NOMO-1 (cell line): ENCODE results near the gene ATXN2.
"Not testable (repeated sequence)": the region's sequence is repeated elsewhere in the genome, so short reads cannot be mapped to it uniquely, and the experiment has no call there.

ENCODE experiments used
- DNase-seq, 2 experiments: peaks; one replicate each; lab custom pipeline; 2025; ENCODE audit not compliant: unreplicated experiment in 2 of 2; lab: John Stamatoyannopoulos, UW

ATXN2 gene, protein sequence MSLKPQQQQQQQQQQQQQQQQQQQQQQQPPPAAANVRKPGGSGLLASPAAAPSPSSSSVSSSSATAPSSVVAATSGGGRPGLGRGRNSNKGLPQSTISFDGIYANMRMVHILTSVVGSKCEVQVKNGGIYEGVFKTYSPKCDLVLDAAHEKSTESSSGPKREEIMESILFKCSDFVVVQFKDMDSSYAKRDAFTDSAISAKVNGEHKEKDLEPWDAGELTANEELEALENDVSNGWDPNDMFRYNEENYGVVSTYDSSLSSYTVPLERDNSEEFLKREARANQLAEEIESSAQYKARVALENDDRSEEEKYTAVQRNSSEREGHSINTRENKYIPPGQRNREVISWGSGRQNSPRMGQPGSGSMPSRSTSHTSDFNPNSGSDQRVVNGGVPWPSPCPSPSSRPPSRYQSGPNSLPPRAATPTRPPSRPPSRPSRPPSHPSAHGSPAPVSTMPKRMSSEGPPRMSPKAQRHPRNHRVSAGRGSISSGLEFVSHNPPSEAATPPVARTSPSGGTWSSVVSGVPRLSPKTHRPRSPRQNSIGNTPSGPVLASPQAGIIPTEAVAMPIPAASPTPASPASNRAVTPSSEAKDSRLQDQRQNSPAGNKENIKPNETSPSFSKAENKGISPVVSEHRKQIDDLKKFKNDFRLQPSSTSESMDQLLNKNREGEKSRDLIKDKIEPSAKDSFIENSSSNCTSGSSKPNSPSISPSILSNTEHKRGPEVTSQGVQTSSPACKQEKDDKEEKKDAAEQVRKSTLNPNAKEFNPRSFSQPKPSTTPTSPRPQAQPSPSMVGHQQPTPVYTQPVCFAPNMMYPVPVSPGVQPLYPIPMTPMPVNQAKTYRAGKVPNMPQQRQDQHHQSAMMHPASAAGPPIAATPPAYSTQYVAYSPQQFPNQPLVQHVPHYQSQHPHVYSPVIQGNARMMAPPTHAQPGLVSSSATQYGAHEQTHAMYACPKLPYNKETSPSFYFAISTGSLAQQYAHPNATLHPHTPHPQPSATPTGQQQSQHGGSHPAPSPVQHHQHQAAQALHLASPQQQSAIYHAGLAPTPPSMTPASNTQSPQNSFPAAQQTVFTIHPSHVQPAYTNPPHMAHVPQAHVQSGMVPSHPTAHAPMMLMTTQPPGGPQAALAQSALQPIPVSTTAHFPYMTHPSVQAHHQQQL

DNA sequence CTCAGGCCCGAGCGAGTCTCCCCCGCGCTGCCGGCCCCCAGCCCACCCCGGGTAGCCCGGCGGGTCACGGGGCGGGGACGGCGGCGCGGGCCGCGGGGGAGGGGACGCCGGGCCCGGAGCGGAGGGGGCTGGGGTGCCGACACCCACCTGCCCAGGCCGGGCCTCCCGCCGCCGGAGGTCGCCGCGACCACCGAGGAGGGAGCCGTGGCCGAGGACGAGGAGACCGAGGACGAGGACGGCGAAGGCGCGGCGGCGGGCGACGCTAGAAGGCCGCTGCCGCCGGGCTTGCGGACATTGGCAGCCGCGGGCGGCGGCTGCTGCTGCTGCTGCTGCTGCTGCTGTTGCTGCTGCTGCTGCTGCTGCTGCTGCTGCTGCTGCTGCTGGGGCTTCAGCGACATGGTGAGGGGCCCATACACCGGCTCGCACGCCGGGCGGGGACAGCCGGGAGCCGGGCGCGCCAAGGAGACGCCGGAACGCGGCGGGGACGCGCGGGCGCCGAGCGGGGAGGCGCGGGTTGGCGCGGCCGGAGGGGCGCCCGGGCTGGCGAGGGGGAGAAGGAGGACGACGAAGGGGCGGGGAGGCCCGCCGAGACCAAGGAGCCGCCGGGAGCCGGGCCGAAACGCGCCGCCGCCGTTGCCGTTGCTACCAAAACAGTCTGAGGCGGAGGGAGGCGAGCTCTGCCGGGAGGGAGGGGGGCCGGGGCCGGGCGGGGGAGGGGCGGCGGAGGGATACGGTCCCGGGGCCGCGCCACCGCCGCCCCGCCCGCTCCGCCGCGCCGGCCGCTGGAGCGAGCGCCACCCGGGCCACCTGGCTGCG lies at the start of gene ATXN2:
Gene ATXN2 (minus strand): TSS at position 679 of the 816 bp plus-strand sequence. CDS start 281 bp downstream, at position 398.
- peak; percentile 52 to 70 for DNase-seq

DNA sequence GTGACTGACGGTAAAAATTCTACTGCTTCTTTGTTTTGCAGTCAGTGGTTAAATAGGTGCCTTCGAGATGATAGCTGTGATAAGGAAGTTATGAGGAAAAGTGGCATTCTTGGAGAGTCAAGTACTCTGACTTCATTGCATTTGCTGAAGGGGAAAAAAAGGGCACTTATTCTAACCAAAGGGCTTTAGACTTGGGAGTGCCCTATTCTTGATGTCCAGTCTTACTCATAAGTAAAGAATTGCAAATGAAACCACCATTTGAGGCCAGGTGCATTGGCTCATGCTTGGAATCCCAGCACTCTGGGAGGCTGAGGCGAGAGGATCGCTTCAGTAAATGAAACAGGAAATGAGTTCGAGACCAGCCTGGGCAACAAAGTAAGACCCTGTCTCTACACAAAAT lies 46.3 kb upstream of the ATXN2 start:
- no peak for DNase-seq

DNA sequence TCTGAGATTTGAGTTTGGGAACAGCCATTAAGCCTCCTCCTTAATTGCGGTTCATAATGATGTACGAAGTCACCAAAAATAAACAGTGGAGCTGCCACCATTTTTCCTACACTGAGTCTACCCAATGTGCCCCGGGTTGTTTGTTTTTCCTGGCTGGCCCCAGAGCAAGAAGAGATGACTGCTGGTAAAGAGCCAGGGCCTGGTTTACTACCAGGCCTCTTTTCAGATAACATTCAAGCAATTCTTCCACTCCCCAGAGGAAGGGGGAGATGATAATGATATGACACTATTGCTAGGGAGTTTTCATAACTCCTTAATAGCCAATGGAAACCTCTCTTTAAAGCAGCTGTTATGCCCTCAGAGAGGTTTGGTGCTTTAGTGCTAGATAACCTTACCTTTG lies 44.3 kb upstream of the ATXN2 start:
- no peak for DNase-seq

DNA sequence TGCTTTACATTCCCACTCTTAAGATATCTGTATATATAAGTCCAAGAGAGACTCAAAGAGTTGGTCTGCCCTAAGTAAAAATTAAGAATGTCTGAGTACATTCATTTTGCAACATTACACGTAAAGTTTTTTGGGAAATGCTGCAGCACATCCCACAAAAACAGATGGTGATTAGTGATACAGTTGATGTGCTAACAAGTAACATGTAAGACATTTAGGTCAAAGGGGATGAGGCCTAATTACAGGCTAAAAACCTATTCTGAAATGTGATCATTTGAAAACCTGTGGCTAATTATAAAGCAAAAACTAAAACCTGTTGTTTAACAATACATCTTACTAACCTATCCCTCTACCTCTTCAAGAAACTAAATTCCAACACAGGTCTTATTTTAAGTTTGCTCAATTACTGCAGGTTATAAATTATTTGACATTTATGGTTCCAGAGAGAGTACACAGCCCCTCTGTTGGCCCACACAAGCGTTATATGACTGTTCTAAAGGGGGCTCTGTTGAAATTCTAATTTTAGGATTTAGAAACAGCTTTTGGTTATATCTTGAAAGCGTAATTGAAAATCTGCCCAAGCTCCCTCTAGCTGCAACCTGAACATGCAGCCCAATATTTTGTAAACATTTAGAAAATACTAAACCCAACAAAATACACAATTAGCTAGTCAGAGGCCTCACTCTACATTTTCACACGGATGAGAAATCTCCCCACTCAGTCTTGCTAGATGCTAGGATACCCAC lies 43.7 kb upstream of the ATXN2 start:
- no peak for DNase-seq

DNA sequence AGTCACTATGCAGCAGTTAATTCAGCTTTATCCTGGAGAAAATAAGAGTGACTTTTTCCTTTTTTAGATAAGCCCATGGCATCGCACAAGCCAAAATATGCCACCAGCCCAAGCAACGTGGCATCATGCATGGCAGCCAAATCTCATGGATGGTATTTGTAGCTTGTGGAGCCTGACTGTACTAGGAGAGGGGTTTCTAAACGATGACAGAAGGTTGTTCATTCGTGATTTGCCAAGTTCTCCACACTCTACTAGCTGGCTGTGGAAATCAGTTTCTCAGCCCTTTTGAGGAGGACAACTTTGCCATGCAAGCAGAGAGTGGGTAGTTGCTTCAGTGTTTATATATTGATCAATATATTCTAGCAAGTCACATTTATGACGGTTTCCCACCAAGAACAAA lies 41.4 kb upstream of the ATXN2 start:
- no peak for DNase-seq

DNA sequence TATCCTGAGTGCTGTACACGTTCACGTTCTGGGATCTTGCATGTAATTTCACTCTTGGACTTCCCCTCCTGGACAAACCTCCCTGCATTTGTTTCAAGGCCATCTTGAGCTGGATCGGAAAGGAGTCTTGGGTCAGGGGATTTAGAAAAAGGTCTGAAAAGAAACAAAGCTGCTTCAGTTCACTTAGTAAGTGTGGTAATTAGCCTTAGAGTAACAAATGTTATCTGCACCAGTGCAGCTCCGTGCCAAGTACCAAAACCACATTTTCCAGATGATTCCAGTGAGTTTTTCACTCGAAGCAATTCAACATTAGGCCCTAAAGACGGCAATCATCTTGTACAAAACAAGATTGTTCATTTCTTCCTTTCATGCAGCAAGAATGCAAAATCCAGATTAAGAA lies 39.4 kb upstream of the ATXN2 start:
- no peak for DNase-seq

DNA sequence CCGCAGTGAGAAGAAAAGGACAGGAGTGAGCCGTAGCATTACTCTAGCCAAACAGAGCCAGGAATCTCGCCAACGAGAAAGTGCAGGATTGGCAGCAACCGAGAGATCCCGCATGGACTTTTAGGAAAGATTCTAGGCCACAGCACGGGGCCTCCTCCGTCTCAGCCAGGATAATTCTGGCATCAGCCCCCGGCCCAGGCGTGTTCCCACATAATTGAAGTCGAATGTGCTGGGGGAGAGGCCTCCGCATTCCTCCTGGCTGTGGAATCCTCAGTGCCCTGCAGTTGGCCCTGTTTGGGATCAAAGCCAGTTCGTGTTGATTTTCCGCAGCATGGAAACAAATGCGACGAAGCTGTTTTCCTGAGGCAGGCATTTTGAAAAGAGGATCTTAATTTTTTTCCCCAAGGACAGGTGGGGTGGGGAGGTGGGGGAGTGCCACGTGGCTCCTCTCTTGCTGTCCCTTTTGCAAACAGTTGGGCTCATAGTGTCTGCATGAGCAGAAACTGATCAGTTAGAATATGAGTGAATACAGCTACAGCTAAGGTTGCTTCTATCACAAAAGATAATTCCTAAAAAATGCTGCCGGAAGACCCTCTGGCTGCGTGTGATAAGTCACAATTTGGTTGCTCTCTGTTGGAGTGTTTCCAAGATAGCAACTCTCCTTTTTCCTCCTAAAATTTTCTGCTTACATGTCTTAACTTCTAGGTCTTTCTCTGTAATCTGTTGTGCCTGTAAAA lies 37.3 kb upstream of the ATXN2 start:
- DNase-seq: no peak

DNA sequence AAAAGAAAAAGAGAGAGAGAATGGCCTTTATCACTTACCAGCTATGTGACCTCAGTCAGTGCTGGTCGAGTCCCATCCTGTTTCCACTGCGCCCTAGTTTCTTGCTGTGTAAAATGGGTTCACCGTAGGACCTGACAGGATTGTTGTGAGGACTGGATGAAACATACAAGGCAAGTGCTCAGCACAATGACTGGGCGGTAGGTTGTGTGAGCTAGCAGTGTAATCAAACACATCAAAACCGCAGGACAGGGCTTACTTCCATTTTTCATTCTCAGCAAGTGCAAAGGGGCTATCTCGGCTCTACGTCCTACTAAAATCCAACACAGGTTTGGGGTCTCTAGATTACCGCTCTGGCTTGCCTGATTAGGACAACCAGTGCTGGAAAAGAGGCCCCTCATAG lies 36.4 kb upstream of the ATXN2 start:
- peak; percentile 5 to 19 for DNase-seq

DNA sequence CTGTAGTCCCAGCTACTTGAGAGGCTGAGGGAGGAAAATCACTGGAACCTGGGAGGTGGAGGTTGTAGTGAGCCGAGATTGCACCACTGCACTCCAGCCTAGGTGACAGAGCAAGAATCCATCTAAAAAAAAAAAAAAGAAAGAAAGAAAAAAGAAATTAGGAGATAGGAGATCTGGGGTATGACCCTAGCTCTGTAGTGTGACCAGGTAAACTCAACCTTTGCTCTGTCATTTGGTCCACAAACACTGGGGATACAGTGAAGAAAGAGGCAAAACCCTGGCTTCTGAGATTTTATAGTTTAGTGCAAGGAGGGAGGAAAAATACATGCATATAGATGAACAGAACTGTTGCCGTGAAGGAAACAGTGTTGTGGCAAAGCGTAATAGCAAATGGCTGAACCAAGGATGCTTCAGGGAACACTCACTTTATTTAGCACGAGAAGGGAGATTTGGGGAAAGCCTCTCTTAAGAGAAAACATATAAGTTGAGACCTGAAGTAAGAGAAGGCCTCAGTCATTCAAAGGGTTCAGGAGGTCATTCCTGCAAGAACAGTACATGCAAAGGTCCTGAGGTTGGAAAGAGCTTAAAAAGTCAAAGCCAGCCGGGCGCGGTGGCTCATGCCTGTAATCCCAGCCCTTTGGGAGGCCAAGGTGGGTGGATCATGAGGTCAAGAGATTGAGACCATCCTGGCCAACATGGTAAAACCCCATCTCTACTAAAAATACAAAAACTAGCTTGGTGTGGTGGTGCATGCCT lies 29.6 kb upstream of the ATXN2 start:
- DNase-seq: no peak

DNA sequence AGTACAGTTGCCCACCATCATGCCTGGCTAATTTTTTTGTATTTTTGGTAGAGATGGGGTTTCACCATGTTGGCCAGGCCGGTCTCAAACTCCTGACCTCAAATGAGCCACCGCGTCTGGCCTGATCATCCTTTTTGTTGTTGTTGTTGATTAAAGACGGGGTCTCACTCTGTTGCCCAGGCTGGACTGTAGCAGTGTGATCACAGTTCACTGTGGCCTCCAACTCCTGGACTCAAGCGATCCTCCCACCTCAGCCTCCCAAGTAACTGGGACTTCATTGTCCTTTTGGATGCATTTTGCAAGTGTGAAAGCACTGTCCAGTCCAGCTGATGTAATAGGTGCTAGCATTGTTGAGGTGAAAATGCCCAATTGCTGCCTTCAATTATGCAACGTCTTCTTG lies 27.1 kb upstream of the ATXN2 start:
- no peak for DNase-seq

DNA sequence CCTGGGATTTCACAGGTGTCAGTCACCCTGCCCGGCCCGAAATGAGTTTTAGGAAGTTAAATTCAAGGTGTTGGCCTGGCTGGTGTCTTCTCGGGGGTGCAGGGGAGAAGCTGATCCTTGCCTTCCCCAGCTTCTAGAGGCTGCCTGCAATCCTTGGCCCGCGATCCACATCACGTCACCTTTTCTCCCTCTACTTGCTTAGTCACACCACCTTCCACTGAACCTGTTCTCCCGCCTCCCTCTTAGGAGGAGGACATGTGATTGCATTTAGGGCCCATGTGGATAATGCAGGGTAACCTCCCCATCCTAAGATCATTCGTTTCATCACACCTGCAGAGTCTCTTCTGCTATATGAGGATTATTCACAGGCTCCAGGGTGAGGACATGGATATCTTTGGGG lies 25.4 kb upstream of the ATXN2 start:
- no peak for DNase-seq

DNA sequence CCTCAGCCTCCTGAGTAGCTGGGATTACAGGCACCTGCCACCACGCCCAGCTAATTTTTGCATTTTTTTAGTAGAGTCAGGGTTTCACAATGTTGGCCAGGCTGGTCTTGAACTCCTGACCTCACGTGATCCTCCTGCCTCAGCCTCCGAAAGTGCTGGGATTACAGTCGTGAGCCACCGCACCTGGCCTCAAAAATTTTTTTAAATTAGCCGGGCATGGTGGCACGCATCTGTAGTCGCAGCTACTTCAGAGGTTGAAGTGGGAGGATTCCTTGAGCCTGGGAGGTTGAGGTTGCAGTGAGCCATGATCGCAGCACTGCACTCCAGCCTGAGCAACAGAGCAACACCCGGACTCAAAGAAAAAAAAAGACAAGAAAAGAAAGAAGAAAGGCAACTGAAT lies 18.7 kb upstream of the ATXN2 start:
- DNase-seq: not testable (repeated sequence)

DNA sequence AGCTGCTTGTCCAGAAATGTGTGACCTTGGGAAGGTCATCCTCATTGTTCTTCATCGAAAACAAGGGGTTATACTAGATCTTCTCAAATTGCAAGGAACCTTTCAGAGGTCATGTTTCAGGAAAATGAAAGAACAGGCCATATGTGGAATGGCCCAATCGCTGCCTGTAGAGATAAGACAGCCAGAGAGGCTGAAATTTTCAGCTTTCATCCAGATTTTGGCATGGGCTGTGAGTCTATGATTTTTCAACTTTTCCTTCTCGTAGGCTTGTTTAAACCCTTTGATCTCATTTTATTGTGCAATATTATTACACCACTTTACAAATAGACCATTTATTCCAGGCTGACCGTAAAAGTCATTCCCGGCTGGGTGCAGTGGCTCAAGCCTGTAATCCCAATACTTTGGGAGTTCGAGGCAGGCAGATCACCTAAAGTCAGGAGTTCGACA lies 17.1 kb upstream of the ATXN2 start:
- no peak for DNase-seq

DNA sequence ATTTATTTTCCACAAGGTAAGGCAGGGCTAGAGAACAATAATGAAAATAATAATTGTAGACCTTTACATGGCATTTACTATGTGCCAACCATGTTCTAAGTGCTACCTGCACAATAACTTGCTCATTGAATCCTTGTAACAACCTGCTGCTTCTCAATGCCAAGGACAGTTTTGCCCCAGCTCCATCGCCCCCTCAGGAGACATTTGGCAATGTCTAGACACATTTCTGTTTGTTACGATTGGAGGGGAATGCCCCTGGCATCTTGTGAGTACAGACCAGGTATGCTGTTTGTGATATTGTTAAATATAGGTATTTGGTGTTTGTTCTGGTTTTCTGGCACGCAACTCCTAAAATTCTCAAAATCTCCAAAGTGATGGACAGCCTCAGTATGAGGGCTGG lies 8.1 kb upstream of the ATXN2 start:
- DNase-seq: no peak

DNA sequence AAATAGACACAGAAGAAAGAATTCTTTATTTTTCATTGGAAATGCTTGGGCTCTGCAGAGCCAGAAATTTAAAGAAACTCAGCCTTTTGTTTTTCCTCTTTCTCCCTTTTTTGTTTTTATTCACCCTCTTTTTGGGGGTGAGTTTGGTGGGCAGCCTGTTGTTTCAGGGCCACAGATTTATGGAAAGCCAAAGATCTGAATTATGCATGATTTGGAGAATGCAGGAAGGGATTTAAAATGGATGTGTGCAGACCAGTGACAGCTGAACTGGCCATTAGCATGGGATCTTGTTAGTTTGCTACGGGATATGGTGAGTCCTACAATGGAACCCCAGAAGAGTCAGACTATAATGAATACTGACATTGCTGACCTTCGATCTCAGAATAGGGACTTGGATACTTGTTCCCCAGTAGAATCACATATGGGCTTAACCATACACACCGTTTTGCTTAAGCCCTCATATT lies 7.7 kb upstream of the ATXN2 start:
- DNase-seq: no peak

DNA sequence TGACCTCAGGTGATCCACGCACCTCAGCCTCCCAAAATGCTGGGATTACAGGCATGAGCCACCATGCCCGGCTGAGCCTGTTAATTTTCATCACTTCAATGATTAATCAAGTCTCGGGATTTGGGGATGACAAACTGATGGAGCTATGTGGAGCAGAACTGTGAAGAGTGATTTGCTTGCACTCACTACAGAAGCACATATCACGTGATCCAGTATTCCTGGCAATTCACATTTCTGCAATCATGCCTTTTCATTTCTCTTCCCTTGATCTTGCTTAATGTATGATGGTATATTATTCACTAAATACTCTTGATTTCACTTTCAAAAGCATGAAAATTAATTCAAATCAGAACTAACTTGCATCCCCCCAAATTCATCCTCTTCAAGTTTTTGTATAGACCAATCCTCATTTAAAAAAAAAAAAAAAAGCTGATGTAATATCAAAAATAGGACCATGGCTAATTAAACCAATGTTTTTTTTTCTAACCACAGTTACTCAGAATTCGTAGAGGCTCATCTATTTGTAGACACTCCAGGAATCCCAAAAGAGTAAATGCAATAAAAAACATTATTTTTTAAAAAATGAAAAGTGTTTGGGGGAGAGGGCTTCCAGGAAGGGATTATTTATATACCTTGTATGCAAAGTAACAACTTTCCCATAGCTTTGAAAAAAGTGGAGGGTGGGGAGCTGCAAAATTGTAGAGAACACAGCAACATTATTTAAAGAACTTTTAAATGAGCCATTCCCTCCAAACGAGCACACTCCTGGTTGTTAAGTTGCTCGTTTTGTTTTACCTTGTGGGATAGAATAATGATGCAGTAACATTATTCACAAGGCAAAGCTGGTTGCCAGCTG lies 7.0 kb upstream of the ATXN2 start:
- DNase-seq: no peak

DNA sequence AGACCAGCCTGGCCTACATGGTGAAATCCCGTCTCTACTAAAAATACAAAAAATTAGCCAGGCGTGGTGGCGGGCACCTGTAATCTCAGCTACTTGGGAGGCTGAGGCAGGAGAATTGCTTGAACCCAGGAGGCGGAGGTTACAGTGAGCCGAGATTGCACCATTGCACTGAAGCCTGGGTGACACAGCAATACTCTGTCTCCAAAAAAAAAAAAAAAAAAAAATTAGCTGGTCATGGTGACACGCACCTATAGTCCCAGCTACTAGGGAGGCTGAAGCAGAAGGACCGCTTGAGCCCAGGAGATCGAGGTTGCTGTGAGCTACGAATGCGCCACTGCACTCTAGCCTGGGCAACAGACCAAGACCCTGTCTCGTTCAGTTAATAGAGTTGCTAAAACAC lies 3.7 kb upstream of the ATXN2 start:
- DNase-seq: not testable (repeated sequence)
